AG04449 (cell line): ENCODE measurements around the gene IPMK.

Experiments used
- CTCF ChIA-PET: fragments of 350-600 bp; formaldehyde crosslinking; extraction: SDS; loops from one replicate; lab custom pipeline; 2021; ENCODE audit warnings: antibody characterized with exemption; lab: Yijun Ruan, JAX
- POLR2A ChIA-PET: fragments of 400-600, 350-600 bp; formaldehyde crosslinking; extraction: SDS; loops from one replicate; lab custom pipeline; 2020; ENCODE audit warnings: antibody characterized with exemption, inconsistent platforms; lab: Yijun Ruan, JAX
- DNase-seq: peaks from one replicate; pipeline ENCODE4 v3.0.0-alpha.2; 2010; ENCODE audit warnings: low read depth, low spot score
- H3K4me3 ChIP-seq: 2 replicates; pipeline ENCODE4 v1.5.1; 2011; ENCODE audit warnings: low read depth, mild to moderate bottlenecking, control low read depth, low read length
- TF ChIP-seq, protein P1 (sequence below): IDR thresholded peaks from one replicate; pipeline ENCODE4 v1.5.1; 2011; ENCODE audit warnings: mild to moderate bottlenecking, moderate library complexity, low read length, control low read depth, inconsistent platforms; ENCODE audit not compliant: insufficient read depth; ENCODE audit errors: missing control alignments

The IPMK gene

DNA sequence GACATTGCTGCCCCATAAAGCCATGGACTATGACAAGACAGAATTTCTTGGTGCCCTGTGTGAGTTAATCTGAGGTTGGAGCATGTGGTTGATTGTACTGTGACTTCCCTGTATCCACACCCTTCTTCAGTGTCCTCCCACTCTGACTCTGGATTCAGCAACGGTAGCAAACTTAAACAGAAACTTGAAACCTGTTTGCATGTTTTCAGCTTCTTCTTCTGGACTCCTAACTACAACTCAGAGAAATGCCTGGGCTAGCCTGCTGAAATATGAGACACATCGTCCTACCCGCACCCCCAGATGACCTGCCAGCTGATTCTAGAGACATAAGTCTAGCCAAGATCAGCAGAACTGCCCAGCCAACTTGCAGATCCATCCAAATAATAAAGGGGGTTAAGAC lies 78.4 kb downstream of the IPMK start:
- ChIA-PET CTCF (interaction anchor here (0.6 to 2.8 kb wide), 3 partner anchors 9 to 102 kb away, joined by 3 to 16 read pairs (median 14); no protein-coding TSS in a partner anchor), POLR2A (no interaction called here)
- peak; percentile 21 for DNase-seq
- no peak overlapping the region for H3K4me3 ChIP-seq
- TF ChIP-seq, protein P1, sequence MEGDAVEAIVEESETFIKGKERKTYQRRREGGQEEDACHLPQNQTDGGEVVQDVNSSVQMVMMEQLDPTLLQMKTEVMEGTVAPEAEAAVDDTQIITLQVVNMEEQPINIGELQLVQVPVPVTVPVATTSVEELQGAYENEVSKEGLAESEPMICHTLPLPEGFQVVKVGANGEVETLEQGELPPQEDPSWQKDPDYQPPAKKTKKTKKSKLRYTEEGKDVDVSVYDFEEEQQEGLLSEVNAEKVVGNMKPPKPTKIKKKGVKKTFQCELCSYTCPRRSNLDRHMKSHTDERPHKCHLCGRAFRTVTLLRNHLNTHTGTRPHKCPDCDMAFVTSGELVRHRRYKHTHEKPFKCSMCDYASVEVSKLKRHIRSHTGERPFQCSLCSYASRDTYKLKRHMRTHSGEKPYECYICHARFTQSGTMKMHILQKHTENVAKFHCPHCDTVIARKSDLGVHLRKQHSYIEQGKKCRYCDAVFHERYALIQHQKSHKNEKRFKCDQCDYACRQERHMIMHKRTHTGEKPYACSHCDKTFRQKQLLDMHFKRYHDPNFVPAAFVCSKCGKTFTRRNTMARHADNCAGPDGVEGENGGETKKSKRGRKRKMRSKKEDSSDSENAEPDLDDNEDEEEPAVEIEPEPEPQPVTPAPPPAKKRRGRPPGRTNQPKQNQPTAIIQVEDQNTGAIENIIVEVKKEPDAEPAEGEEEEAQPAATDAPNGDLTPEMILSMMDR = no peak

DNA sequence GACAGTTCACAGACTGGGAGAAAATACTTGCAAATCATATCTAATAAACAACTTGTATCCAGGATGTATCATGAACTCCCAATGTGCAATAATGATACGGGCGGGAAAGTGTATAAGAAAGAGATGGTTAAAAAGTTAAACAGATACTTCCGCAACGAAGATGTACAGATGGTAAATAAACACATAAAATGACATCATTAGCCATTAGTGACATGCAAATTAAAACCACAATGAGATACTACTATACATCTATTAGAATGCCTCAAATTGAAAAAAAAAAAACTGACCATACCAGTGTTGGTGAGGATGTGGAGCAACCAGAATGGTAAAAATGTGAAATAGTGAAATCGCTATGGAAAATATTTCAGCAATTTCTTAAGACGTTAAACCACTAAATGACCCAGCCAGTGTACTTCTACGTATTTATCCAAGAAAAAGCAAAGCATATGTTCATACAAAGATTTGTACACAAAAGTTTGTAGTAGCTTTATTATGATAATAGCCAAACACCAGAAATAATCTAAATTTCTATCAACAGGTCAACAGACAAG lies 83.5 kb downstream of the IPMK start:
- POLR2A ChIA-PET = no interaction called here
- TF ChIP-seq, protein P1 = no peak
- no peak for DNase-seq
- CTCF ChIA-PET = interaction anchor here (1.8 kb wide), 1 partner anchor 107 kb away, joined by 15 read pairs; no protein-coding TSS in a partner anchor
- H3K4me3 ChIP-seq = no peak overlapping the region

DNA sequence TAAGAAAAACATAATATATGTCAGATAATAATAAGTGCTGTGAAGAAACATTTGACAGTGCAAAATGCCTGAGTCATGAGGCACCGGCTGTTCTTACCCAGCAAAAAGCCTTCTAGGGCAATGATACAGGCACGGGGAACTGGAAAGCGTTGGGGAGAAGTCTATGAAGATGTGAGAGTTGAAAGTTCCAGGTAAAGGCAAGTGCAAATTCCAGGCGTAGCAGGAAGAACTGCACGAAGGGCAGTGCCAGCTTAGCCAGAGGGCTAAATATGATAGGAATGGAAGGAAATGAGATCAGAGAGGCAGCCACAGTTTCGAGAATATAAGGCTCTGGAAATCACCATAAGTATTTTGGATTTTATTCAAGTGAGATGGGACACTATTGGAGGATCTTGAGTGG lies 87.0 kb downstream of the IPMK start:
- no peak overlapping the region for H3K4me3 ChIP-seq
- CTCF ChIA-PET = interaction anchor here (0.7 to 7.6 kb wide), 6 partner anchors 95 to 204 kb away, joined by 3 to 328 read pairs (median 4); no protein-coding TSS in a partner anchor
- no peak for DNase-seq
- TF ChIP-seq, protein P1 = no peak
- POLR2A ChIA-PET = no interaction called here

DNA sequence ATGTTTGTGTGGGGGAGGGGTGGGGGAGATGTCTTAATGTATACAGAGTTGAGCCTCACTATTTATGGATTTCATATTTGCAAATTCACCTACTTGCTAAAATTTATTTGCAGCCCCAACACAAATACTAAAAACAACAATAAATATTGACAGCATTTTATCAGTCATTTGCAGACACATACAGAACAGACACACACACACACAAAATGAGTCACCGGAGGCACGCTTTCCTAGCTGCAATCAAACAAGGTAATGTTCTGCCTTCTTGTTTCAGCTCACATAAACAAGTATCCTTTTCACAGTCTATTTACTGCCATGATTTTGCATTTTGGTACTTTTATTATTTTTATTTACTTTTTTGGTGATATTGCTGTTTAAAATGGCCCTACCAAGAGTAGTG lies 88.5 kb downstream of the IPMK start:
- POLR2A ChIA-PET = no interaction called here
- no peak for DNase-seq

DNA sequence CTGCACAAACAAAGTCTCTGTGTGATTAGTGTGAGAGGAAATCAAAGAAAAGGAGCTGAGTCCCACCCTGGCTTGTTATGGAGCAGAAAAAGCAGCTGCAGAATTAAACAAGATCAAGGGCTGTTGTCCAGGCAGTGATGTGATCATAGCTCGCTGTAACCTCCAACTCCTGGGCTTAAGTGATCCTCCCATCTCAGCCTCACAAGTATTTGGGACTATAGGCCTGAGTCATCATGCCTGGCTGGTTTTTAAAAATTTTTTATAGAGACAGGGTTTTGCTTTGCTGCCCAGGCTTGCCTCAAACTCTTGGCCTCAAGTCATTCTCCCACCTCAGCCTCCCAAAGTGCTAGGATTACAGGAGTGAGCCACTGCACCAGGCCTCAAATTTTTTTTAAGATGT lies 88.9 kb downstream of the IPMK start:
- H3K4me3 ChIP-seq = no peak overlapping the region
- TF ChIP-seq, protein P1 = no peak
- POLR2A ChIA-PET = no interaction called here
- CTCF ChIA-PET = interaction anchor here (1.1 to 7.6 kb wide), 18 partner anchors 8 to 353 kb away, joined by 3 to 328 read pairs (median 10); partner anchors contain the start of gene TFAM
- no peak for DNase-seq

More for the DNA sequence above, 88.5 kb downstream of the IPMK start:
- TF ChIP-seq, protein P1 = no peak
- CTCF ChIA-PET = interaction anchor here (1.1 to 7.6 kb wide), 11 partner anchors 8 to 206 kb away, joined by 3 to 328 read pairs (median 20); partner anchors contain the start of gene TFAM
- H3K4me3 ChIP-seq = no peak overlapping the region

DNA sequence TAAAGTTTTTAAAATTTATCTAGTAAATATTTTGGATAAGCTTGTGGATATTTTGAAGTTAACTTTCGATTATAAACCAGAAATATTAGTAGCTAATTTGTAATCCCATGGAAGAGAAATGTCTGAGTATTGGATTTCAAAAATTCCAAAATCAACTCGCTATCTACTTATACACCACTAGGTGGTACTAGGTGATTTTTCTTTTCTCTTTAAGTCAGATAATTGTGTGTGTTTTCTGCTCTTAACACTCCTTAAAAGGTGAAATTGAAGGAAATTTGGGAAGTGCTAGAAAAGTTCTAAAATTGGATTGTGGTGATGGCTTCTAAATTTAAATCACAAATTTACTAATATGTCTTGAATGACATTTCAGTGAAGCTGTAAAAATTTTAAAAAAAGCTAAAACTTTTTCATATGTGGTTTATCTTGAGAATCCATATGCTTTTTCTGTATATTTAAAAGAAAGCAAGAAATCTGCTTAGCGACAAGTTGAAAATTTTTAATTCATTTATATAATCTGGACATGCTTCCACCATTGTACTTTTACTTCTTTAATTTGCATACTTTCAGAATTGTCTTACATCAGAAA lies 90.2 kb downstream of the IPMK start:
- ChIA-PET POLR2A (no interaction called here), CTCF (interaction anchor here (0.9 to 7.6 kb wide), 33 partner anchors 9 to 237 kb away, joined by 3 to 328 read pairs (median 6); partner anchors contain the start of genes CISD1 and TFAM)
- no peak for DNase-seq
- no peak overlapping the region for H3K4me3 ChIP-seq
- TF ChIP-seq, protein P1 = peak; percentile 22
